ENCODE measurements around the gene CDH16.

Gene CDH16

GRCh38 chr16:66904428-66904845 lies 14.2 kb downstream of the CDH16 start:
- H3K4me1 ChIP-seq (ENCODE audit: control insufficient read depth in 2 of 2, insufficient read depth in 2 of 2, low read length in 2 of 2) = peaks cover 28 to 29% of the 10 kb centered on the region in 2 donors
- H3K4me3 ChIP-seq (ENCODE audit: low read length in 2 of 2) = no peak overlapping the region
- no peak overlapping the region for H3K9ac ChIP-seq (ENCODE audit: low read depth in 1 of 2, low read length in 2 of 2)
- H3K9me3 ChIP-seq (ENCODE audit: control insufficient read depth in 2 of 2, low read length in 2 of 2) = no peaks in the 10 kb centered on the region
- no peaks in the 10 kb centered on the region for H3K36me3 ChIP-seq (ENCODE audit: control insufficient read depth in 2 of 2, insufficient read depth in 2 of 2, low read length in 2 of 2)
- H3K27ac ChIP-seq (ENCODE audit: low read depth in 2 of 2, low read length in 2 of 2) = peak overlapping the region; percentile 22 to 56
- H3K27me3 ChIP-seq (ENCODE audit: control insufficient read depth in 2 of 2, insufficient read depth in 2 of 2, low read length in 2 of 2) = no peaks in the 10 kb centered on the region

GRCh38 chr16:66903544-66904427 lies 14.9 kb downstream of the CDH16 start:
- H3K36me3 ChIP-seq (ENCODE audit: control insufficient read depth in 2 of 2, insufficient read depth in 2 of 2, low read length in 2 of 2) = no peaks in the 10 kb centered on the region
- H3K9me3 ChIP-seq (ENCODE audit: control insufficient read depth in 2 of 2, low read length in 2 of 2) = no peaks in the 10 kb centered on the region
- peaks cover 32 to 33% of the 10 kb centered on the region in 2 donors for H3K4me1 ChIP-seq (ENCODE audit: control insufficient read depth in 2 of 2, insufficient read depth in 2 of 2, low read length in 2 of 2)
- no peaks in the 10 kb centered on the region for H3K27me3 ChIP-seq (ENCODE audit: control insufficient read depth in 2 of 2, insufficient read depth in 2 of 2, low read length in 2 of 2)
- H3K4me3 ChIP-seq (ENCODE audit: low read length in 2 of 2) = no peak overlapping the region
- H3K9ac ChIP-seq (ENCODE audit: low read depth in 1 of 2, low read length in 2 of 2) = no peak overlapping the region
- peak overlapping the region in 1 of 2 donors; percentile 22 for H3K27ac ChIP-seq (ENCODE audit: low read depth in 2 of 2, low read length in 2 of 2)

GRCh38 chr16:66902648-66903543 lies 15.8 kb downstream of the CDH16 start:
- Histone ChIP-seq H3K4me3 (ENCODE audit: low read length in 2 of 2) (no peak overlapping the region), H3K9ac (ENCODE audit: low read depth in 1 of 2, low read length in 2 of 2) (no peak overlapping the region), H3K9me3 (ENCODE audit: control insufficient read depth in 2 of 2, low read length in 2 of 2) (no peaks in the 10 kb centered on the region), H3K36me3 (ENCODE audit: control insufficient read depth in 2 of 2, insufficient read depth in 2 of 2, low read length in 2 of 2) (no peaks in the 10 kb centered on the region), H3K27ac (ENCODE audit: low read depth in 2 of 2, low read length in 2 of 2) (peak overlapping the region; percentile 12 to 32), H3K4me1 (ENCODE audit: control insufficient read depth in 2 of 2, insufficient read depth in 2 of 2, low read length in 2 of 2) (peaks cover 32 to 33% of the 10 kb centered on the region in 2 donors), H3K27me3 (ENCODE audit: control insufficient read depth in 2 of 2, insufficient read depth in 2 of 2, low read length in 2 of 2) (no peaks in the 10 kb centered on the region)

GRCh38 chr16:66901626-66902025 lies 17.1 kb downstream of the CDH16 start:
- Histone ChIP-seq H3K9ac (ENCODE audit: low read depth in 1 of 2, low read length in 2 of 2) (no peak overlapping the region), H3K36me3 (ENCODE audit: control insufficient read depth in 2 of 2, insufficient read depth in 2 of 2, low read length in 2 of 2) (no peaks in the 10 kb centered on the region), H3K4me3 (ENCODE audit: low read length in 2 of 2) (no peak overlapping the region), H3K27ac (ENCODE audit: low read depth in 2 of 2, low read length in 2 of 2) (peak overlapping the region; percentile 69 to 75), H3K27me3 (ENCODE audit: control insufficient read depth in 2 of 2, insufficient read depth in 2 of 2, low read length in 2 of 2) (no peaks in the 10 kb centered on the region), H3K4me1 (ENCODE audit: control insufficient read depth in 2 of 2, insufficient read depth in 2 of 2, low read length in 2 of 2) (peaks cover 37 to 39% of the 10 kb centered on the region in 2 donors), H3K9me3 (ENCODE audit: control insufficient read depth in 2 of 2, low read length in 2 of 2) (no peaks in the 10 kb centered on the region)

GRCh38 chr16:66900721-66901441 lies 17.8 kb downstream of the CDH16 start:
- no peaks in the 10 kb centered on the region for H3K9me3 ChIP-seq (ENCODE audit: control insufficient read depth in 2 of 2, low read length in 2 of 2)
- no peaks in the 10 kb centered on the region for H3K36me3 ChIP-seq (ENCODE audit: control insufficient read depth in 2 of 2, insufficient read depth in 2 of 2, low read length in 2 of 2)
- peaks cover 40 to 45% of the 10 kb centered on the region in 2 donors for H3K4me1 ChIP-seq (ENCODE audit: control insufficient read depth in 2 of 2, insufficient read depth in 2 of 2, low read length in 2 of 2)
- H3K27ac ChIP-seq (ENCODE audit: low read depth in 2 of 2, low read length in 2 of 2) = peak overlapping the region; percentile 69 to 75
- H3K4me3 ChIP-seq (ENCODE audit: low read length in 2 of 2) = no peak overlapping the region
- H3K27me3 ChIP-seq (ENCODE audit: control insufficient read depth in 2 of 2, insufficient read depth in 2 of 2, low read length in 2 of 2) = no peaks in the 10 kb centered on the region
- H3K9ac ChIP-seq (ENCODE audit: low read depth in 1 of 2, low read length in 2 of 2) = peak overlapping the region; percentile 24 to 78

GRCh38 chr16:66899945-66900710 lies 18.6 kb downstream of the CDH16 start:
- Histone ChIP-seq H3K4me1 (ENCODE audit: control insufficient read depth in 2 of 2, insufficient read depth in 2 of 2, low read length in 2 of 2) (peaks cover 40 to 48% of the 10 kb centered on the region in 2 donors), H3K27ac (ENCODE audit: low read depth in 2 of 2, low read length in 2 of 2) (peak overlapping the region; percentile 69 to 75), H3K9ac (ENCODE audit: low read depth in 1 of 2, low read length in 2 of 2) (peak overlapping the region in 1 of 2 donors; percentile 78), H3K4me3 (ENCODE audit: low read length in 2 of 2) (peak overlapping the region in 1 of 2 donors; percentile 11), H3K27me3 (ENCODE audit: control insufficient read depth in 2 of 2, insufficient read depth in 2 of 2, low read length in 2 of 2) (no peaks in the 10 kb centered on the region), H3K36me3 (ENCODE audit: control insufficient read depth in 2 of 2, insufficient read depth in 2 of 2, low read length in 2 of 2) (no peaks in the 10 kb centered on the region), H3K9me3 (ENCODE audit: control insufficient read depth in 2 of 2, low read length in 2 of 2) (no peaks in the 10 kb centered on the region)

- H3K9ac ChIP-seq (ENCODE audit: low read depth in 1 of 2, low read length in 2 of 2) = peak overlapping the region in 1 of 2 donors; percentile 78
- H3K9me3 ChIP-seq (ENCODE audit: control insufficient read depth in 2 of 2, low read length in 2 of 2) = no peaks in the 10 kb centered on the region
- no peaks in the 10 kb centered on the region for H3K36me3 ChIP-seq (ENCODE audit: control insufficient read depth in 2 of 2, insufficient read depth in 2 of 2, low read length in 2 of 2)
- H3K4me3 ChIP-seq (ENCODE audit: low read length in 2 of 2) = no peak overlapping the region
- H3K27ac ChIP-seq (ENCODE audit: low read depth in 2 of 2, low read length in 2 of 2) = peak overlapping the region; percentile 69 to 75
- no peaks in the 10 kb centered on the region for H3K27me3 ChIP-seq (ENCODE audit: control insufficient read depth in 2 of 2, insufficient read depth in 2 of 2, low read length in 2 of 2)
- peaks cover 37 to 44% of the 10 kb centered on the region in 2 donors for H3K4me1 ChIP-seq (ENCODE audit: control insufficient read depth in 2 of 2, insufficient read depth in 2 of 2, low read length in 2 of 2)
Observed at GRCh38 chr16:66899310-66899944, 19.3 kb downstream of the CDH16 start.

GRCh38 chr16:66898933-66899309 lies 19.8 kb downstream of the CDH16 start:
- Histone ChIP-seq H3K27me3 (ENCODE audit: control insufficient read depth in 2 of 2, insufficient read depth in 2 of 2, low read length in 2 of 2) (no peaks in the 10 kb centered on the region), H3K36me3 (ENCODE audit: control insufficient read depth in 2 of 2, insufficient read depth in 2 of 2, low read length in 2 of 2) (no peaks in the 10 kb centered on the region), H3K4me1 (ENCODE audit: control insufficient read depth in 2 of 2, insufficient read depth in 2 of 2, low read length in 2 of 2) (peaks cover 37 to 44% of the 10 kb centered on the region in 2 donors), H3K27ac (ENCODE audit: low read depth in 2 of 2, low read length in 2 of 2) (peak overlapping the region; percentile 69 to 75), H3K9me3 (ENCODE audit: control insufficient read depth in 2 of 2, low read length in 2 of 2) (no peaks in the 10 kb centered on the region), H3K4me3 (ENCODE audit: low read length in 2 of 2) (no peak overlapping the region), H3K9ac (ENCODE audit: low read depth in 1 of 2, low read length in 2 of 2) (no peak overlapping the region)

GRCh38 chr16:66898207-66898606 lies 20.5 kb downstream of the CDH16 start:
- Histone ChIP-seq H3K9me3 (ENCODE audit: control insufficient read depth in 2 of 2, low read length in 2 of 2) (no peaks in the 10 kb centered on the region), H3K4me1 (ENCODE audit: control insufficient read depth in 2 of 2, insufficient read depth in 2 of 2, low read length in 2 of 2) (peaks cover 37 to 44% of the 10 kb centered on the region in 2 donors), H3K36me3 (ENCODE audit: control insufficient read depth in 2 of 2, insufficient read depth in 2 of 2, low read length in 2 of 2) (no peaks in the 10 kb centered on the region), H3K27ac (ENCODE audit: low read depth in 2 of 2, low read length in 2 of 2) (no peak overlapping the region), H3K4me3 (ENCODE audit: low read length in 2 of 2) (no peak overlapping the region), H3K27me3 (ENCODE audit: control insufficient read depth in 2 of 2, insufficient read depth in 2 of 2, low read length in 2 of 2) (no peaks in the 10 kb centered on the region), H3K9ac (ENCODE audit: low read depth in 1 of 2, low read length in 2 of 2) (no peak overlapping the region)
